Endodermal cell (in vitro differentiated cells): Measurements from ENCODE around the gene S100G. TPM values are rescaled to one million over a fixed set of nuclear protein-coding genes. Genes with fewer than 3 reads are reported as not detected.
"Not testable (repeated sequence)": the region's sequence is repeated elsewhere in the genome, so short reads cannot be mapped to it uniquely, and the experiment has no call there.

ENCODE experiments used
- DNase-seq: peaks from one replicate; pipeline ENCODE4 v3.0.0-alpha.2; 2017
- H3K27ac ChIP-seq: 2 replicates; pipeline ENCODE4 v1.5.1; 2013; ENCODE audit warnings: mild to moderate bottlenecking, low read depth, low read length, moderate library complexity
- H3K27me3 ChIP-seq: 2 replicates; pipeline ENCODE4 v1.6.1; 2013; ENCODE audit warnings: mild to moderate bottlenecking, low read length, moderate library complexity; ENCODE audit not compliant: insufficient read depth, control insufficient read depth, poor library complexity, severe bottlenecking
- H3K36me3 ChIP-seq: 2 replicates; pipeline ENCODE4 v1.7.0; 2013; ENCODE audit warnings: mild to moderate bottlenecking, low read length, moderate library complexity; ENCODE audit not compliant: control insufficient read depth, insufficient read depth
- H3K4me1 ChIP-seq: one replicate; pipeline ENCODE4 v1.7.0; 2013; ENCODE audit warnings: low read length; ENCODE audit not compliant: control insufficient read depth, insufficient read depth
- H3K4me3 ChIP-seq: 2 replicates; pipeline ENCODE4 v1.5.1; 2013; ENCODE audit warnings: mild to moderate bottlenecking, low read length, moderate library complexity
- H3K9ac ChIP-seq: 2 replicates; pipeline ENCODE4 v1.6.1; 2013; ENCODE audit warnings: mild to moderate bottlenecking, low read length, moderate library complexity; ENCODE audit not compliant: poor library complexity, severe bottlenecking; ENCODE audit errors: extremely low read depth
- H3K9me3 ChIP-seq: 2 replicates; pipeline ENCODE4 v1.6.1; 2013; ENCODE audit warnings: mild to moderate bottlenecking, low read length, moderate library complexity; ENCODE audit not compliant: control insufficient read depth
- H3K27ac Mint-ChIP-seq: 2 replicates; pipeline ENCODE4 v1.8.0; 2020; ENCODE audit warnings: mixed read lengths
- H3K27me3 Mint-ChIP-seq: 2 replicates; pipeline ENCODE4 v1.8.0; 2021; ENCODE audit warnings: mild to moderate bottlenecking, mixed read lengths; ENCODE audit not compliant: insufficient read depth
- H3K36me3 Mint-ChIP-seq: 2 replicates; pipeline ENCODE4 v1.8.0; 2020; ENCODE audit warnings: low read depth, mixed read lengths
- H3K4me1 Mint-ChIP-seq: 2 replicates; pipeline ENCODE4 v1.8.0; 2020; ENCODE audit warnings: mixed read lengths
- H3K4me3 Mint-ChIP-seq: 2 replicates; pipeline ENCODE4 v1.8.0; 2020; ENCODE audit warnings: mild to moderate bottlenecking, moderate library complexity, mixed read lengths
- H3K9me3 Mint-ChIP-seq: 2 replicates; pipeline ENCODE4 v1.8.0; 2020; ENCODE audit warnings: mild to moderate bottlenecking, mixed read lengths
- CTCF ChIP-seq: fragments of 200-600 bp; sonication (generic); conservative IDR thresholded peaks from 2 replicates; pipeline ENCODE4 v1.5.0; 2021; ENCODE audit warnings: antibody characterized with exemption, mild to moderate bottlenecking
- WGBS, 2 experiments: methylation state at CpG; one replicate each; pipeline versions ENCODE4 v1.1.5 to v1.1.7; 2013; ENCODE audit warnings: missing lambda C conversion rate in 2 of 2, mixed read lengths in 1 of 2; ENCODE audit not compliant: insufficient coverage in 1 of 2, insufficient read length in 1 of 2; 5-methylcytosine and 5-hydroxymethylcytosine counted together
- long read RNA-seq, 4 experiments: library from polyadenylated mRNA in 2 of 4; library from RNA in 1 of 4; library from capped mRNA in 1 of 4; stranded (forward) in 3 of 4; unstranded in 1 of 4; transcript quantifications; one replicate each; pipeline ENCODE4 v2.0.0, GENCODE V29; 2020 to 2021; ENCODE audit warnings: inconsistent platforms in 1 of 4
- polyA plus RNA-seq, 2 experiments: library from polyadenylated mRNA; stranded (reverse); fragments of 50-300 nt; gene quantifications; one replicate each; pipeline ENCODE4 v1.2.3, GENCODE V29; 2013
- total RNA-seq, 2 donors: library from RNA; stranded (reverse); fragmentation: NEBNext Ultra II Directional in 1 of 2; extraction: Animal tissue kit (Norgen Biotek cat#: 25700) in 1 of 2; gene quantifications; 2 replicates in 1 of 2; 3 replicates in 1 of 2; pipeline ENCODE4 v1.2.1, GENCODE V29; 2021

Gene S100G
- total RNA-seq: not detected
- not detected for polyA plus RNA-seq (2013, experiment 1 of 2)
- not detected for polyA plus RNA-seq (2013, experiment 2 of 2)
- long read RNA-seq, experiment 1: 0 reads
- long read RNA-seq, experiment 2: 0 reads
- long read RNA-seq, experiment 3: 0 reads
- long read RNA-seq, experiment 4: 0 reads

- H3K4me1 Mint-ChIP-seq: peaks cover 12% of the 10 kb centered on the region
- peaks cover 74% of the 10 kb centered on the region for H3K36me3 Mint-ChIP-seq
Measured at GRCh38 chrX:16649858-16650257, at the start of gene S100G. TSS of gene S100G (plus strand) at chrX:16650158. CDS start at chrX:16651007, 849 bp downstream.

GRCh38 chrX:16601885-16602284 lies 48.1 kb upstream of the S100G start:
- Mint-ChIP-seq H3K27me3 (no peaks in the 10 kb centered on the region), H3K27ac (no peak overlapping the region), H3K4me3 (no peak overlapping the region), H3K9me3 (peaks cover 7% of the 10 kb centered on the region), H3K4me1 (peaks cover 35% of the 10 kb centered on the region), H3K36me3 (peaks cover 59% of the 10 kb centered on the region)
- no peak for DNase-seq
- H3K4me3 ChIP-seq: no peak overlapping the region
- peaks cover 5% of the 10 kb centered on the region for H3K36me3 ChIP-seq
- 92% methylated on average over 4 of the region's 4 CpGs; no CpG with 5 or more reads in 1 of the 2 experiments for WGBS, 2 experiments
- no peaks in the 10 kb centered on the region for H3K9me3 ChIP-seq
- no peak for TF ChIP-seq CTCF
- peaks cover 6% of the 10 kb centered on the region for H3K4me1 ChIP-seq
- no peak overlapping the region for H3K27ac ChIP-seq
- H3K27me3 ChIP-seq: no peaks in the 10 kb centered on the region
- H3K9ac ChIP-seq: no peak overlapping the region

More at GRCh38 chrX:16649858-16650257, at the start of gene S100G:
- H3K27me3 Mint-ChIP-seq: no peaks in the 10 kb centered on the region
- no peak within 1 kb of the TSS for H3K27ac ChIP-seq
- no peaks in the 10 kb centered on the region for H3K9me3 Mint-ChIP-seq
- H3K9me3 ChIP-seq: peaks cover 4% of the 10 kb centered on the region
- no peak within 1 kb of the TSS for H3K4me3 ChIP-seq
- H3K4me1 ChIP-seq: no peaks in the 10 kb centered on the region
- TF ChIP-seq CTCF: no peak
- WGBS, 2 experiments: 95 to 99% methylated on average over 4 of the region's 4 CpGs
- H3K9ac ChIP-seq: no peak within 1 kb of the TSS
- DNase-seq: no peak
- H3K27me3 ChIP-seq: no peaks in the 10 kb centered on the region
- H3K4me3 Mint-ChIP-seq: no peak within 1 kb of the TSS
- H3K27ac Mint-ChIP-seq: no peak within 1 kb of the TSS
- H3K36me3 ChIP-seq: peaks cover 5% of the 10 kb centered on the region

GRCh38 chrX:16603235-16603634 lies 46.7 kb upstream of the S100G start:
- H3K4me3 Mint-ChIP-seq, H3K36me3 ChIP-seq, H3K9ac ChIP-seq, H3K9me3 Mint-ChIP-seq, H3K27ac Mint-ChIP-seq, DNase-seq, H3K27me3 ChIP-seq, H3K27ac ChIP-seq, H3K4me1 ChIP-seq, H3K4me3 ChIP-seq, H3K9me3 ChIP-seq, H3K27me3 Mint-ChIP-seq: not testable (repeated sequence)
- peaks cover 35% of the 10 kb centered on the region for H3K4me1 Mint-ChIP-seq
- WGBS, 2 experiments: 92% methylated on average over 2 of the region's 6 CpGs; no CpG with 5 or more reads in 1 of the 2 experiments
- H3K36me3 Mint-ChIP-seq: peaks cover 60% of the 10 kb centered on the region

GRCh38 chrX:16603822-16604221 lies 46.1 kb upstream of the S100G start:
- H3K36me3 ChIP-seq: peaks cover 5% of the 10 kb centered on the region
- no peaks in the 10 kb centered on the region for H3K27me3 ChIP-seq
- no peak overlapping the region for H3K9ac ChIP-seq
- H3K27me3 Mint-ChIP-seq: no peaks in the 10 kb centered on the region
- H3K36me3 Mint-ChIP-seq: peaks cover 62% of the 10 kb centered on the region
- peaks cover 35% of the 10 kb centered on the region for H3K4me1 Mint-ChIP-seq
- peak overlapping the region; percentile 76 for H3K27ac Mint-ChIP-seq
- H3K4me3 ChIP-seq: no peak overlapping the region
- WGBS, 2 experiments: 88 to 100% methylated on average over 1 to 4 of the region's 4 CpGs
- no peaks in the 10 kb centered on the region for H3K9me3 Mint-ChIP-seq
- peaks cover 6% of the 10 kb centered on the region for H3K4me1 ChIP-seq
- no peak overlapping the region for H3K4me3 Mint-ChIP-seq
- TF ChIP-seq CTCF: no peak
- DNase-seq: no peak
- H3K27ac ChIP-seq: no peak overlapping the region
- H3K9me3 ChIP-seq: no peaks in the 10 kb centered on the region
